GM18861 (cell line): ENCODE measurements around the gene CHN1.

Experiments
- ATAC-seq: cut with Tn5 transposase; IDR thresholded peaks from one replicate; pipeline ENCODE4 v1.9.1; 2021; ENCODE audit not compliant: unreplicated experiment

The CHN1 gene

DNA sequence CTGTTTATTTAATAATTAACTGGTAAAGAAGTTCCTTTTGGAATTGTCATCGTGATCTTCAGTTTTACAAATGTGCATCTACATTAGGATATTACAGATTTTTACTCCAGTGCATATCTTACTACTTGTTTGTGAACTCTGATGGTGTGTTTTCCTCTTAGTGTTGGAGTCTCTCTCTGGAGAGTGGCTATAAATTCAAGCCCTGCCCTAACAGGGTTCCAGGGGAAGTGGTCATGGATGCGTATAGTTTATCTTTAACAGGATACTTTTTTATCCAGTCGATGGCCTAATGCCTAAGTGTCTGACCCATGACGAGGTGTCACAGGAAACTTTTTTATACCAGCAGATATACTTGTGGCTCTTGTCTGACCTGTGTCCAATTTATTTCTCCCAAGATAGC, 75.4 kb downstream of the CHN1 start:
- no peak for ATAC-seq

DNA sequence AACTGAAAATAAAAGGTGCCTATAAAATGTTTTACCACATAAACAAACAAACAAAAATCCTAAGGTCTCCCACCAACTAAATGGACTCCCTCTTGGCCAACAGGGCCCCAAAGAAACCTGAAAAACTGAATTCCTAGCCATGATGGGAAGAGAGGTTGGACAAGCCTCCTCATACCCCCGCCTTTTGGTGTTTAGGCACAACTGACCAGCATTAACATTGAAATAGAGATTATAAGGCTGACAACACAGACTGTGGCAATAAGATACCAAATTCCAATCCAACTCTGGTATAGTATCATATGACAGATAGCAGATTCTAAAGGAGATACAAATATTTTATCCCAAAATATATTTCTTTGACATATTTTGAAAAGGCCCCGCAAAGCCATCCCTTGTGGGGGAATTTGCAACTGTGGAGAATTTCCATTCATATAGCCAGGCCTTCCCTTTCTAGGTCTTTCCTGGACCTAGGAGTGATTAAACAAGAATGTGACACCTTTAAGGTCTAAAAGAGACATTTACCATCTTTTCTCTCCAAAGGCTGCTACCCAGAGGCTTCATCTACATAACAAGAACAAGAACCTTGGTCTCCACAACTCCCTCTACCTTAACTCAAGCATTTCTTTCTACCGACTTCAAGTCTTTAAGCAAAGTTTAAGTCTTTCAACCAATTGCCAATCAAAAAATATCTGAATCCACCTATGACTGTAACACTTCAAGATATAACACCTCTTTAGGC, 80.0 kb downstream of the CHN1 start:
- no peak for ATAC-seq

DNA sequence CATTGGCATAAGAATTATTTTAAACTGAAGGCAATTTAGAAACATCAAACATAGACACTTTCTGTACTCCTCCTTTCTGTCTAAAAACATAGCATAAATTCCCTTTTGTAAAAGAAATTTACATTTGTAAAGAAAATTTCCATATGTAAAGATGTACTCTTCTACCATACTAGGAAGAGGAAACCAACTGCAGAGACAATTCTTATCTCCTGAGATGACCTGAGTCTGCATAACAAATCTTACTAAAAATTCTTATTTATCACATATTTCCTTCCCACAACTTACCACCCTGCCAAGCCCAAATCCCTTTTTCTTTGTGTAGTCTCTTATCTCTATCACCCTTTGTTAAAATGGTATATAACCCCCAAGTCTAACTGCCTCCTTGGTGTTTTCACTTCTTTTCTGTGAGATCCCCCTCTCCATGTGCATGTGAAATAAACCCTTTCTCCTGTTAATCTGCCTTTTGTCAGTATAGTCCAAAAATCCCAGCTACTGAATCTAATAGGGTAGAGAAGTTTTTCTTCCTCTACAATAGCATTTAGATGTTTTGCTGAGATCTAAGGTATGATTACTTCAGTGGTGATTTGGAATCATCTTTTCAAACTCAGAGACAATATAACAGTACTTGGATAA, 81.0 kb downstream of the CHN1 start:
- no peak for ATAC-seq

GRCh38 chr2:174919947-174920595, 85.1 kb downstream of the CHN1 start:
- no peak for ATAC-seq

GRCh38 chr2:174918886-174919526, 86.2 kb downstream of the CHN1 start:
- no peak for ATAC-seq

DNA sequence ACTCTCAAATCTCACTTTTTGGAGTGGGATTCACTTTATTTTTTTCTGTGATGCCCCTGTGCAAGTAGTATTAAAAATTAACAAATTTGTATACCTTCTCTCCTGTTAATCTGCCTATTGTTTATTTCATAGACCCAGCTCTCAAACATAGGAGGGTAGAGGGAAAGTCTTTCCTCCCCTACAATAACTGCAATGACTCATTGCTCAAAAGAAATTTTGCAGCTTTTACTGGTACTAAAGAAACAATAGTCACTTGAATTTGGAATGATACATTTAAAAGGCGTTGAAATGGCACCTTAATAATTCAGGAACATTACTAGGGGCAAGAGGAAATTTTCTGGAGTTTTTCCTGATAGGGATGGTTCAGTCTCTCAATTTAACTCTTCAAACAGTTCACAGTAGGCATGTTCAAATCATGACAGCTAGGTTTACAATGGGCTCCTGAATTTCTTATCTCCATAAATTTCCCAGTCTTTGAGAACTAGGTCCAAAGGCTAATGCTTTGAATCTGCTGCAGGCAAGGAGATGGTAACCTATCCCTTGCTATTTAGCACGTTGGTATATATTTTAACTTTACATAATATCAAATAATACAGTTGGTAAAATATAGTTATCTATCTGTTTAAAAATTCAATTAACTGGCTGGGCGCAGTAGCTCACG, 88.8 kb downstream of the CHN1 start:
- no peak for ATAC-seq

DNA sequence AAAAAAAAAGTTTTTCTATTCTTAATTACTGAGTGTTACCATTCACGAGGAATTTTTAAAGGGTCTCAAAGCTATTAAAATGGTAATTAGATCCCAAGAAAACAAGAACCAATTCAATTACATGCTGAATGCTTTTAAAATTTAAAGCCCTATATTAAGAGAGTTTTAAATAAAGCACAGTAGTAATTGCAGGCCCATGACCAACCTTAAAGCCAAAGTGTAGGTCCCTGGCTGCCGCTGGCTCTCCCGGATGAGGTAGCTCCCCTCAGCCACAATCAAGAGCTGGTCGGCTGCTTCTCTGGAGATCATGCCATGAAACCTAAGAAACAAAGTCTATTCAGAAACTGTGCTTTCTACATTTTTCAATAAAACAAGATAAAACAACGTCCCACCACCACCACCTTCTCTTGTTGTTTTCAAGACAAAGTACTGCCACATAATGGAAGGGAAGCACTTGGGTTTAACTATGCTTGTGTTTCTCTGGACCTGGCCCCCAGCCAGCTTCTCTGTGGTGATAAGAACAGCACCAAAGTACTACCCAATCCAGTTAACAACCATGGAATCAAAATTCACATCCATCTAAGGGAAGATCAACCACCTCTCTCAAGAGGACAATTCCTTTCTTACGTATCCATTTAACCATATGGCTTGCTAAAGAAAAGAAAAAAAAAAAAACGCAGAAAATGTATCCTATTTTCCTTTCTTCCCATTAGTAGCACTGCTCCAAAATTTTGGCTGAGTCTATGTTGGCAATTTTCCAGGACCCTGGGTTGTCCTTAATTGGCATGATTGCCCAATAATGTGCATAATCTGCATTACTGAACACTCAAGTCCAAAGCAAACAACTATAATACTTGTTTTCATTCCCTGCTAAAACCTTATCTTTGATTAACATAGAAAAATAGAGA, 90.1 kb downstream of the CHN1 start:
- ATAC-seq, result no peak

DNA sequence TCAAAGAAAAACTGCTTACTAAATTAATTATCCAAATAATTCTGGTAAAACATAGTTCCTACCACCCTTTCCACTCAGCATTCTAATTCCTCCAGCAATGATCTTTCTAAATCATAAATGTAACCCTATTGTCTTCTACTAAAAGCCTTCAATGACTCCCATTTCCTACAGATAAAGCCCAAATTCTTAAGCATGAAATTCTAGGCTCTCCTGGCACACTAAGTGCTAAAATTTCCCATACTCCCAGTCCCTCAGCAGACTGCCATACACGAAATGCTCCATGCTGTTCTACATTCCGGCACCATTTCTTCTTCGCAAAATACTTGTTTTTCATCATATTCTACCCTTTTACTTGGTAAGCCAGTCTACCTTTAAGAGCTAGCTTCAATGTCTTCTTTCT, 96.9 kb downstream of the CHN1 start:
- ATAC-seq, result no peak

GRCh38 chr2:174903264-174903556, 102.0 kb downstream of the CHN1 start:
- no peak for ATAC-seq

- no peak for ATAC-seq
Measured at GRCh38 chr2:174902506-174903263, 102.5 kb downstream of the CHN1 start.

GRCh38 chr2:174901075-174901474, 104.1 kb downstream of the CHN1 start:
- no peak for ATAC-seq

- no peak for ATAC-seq
Measured at GRCh38 chr2:174897286-174897685, 107.9 kb downstream of the CHN1 start.

GRCh38 chr2:174893018-174893417, 112.2 kb downstream of the CHN1 start:
- ATAC-seq, result no peak

DNA sequence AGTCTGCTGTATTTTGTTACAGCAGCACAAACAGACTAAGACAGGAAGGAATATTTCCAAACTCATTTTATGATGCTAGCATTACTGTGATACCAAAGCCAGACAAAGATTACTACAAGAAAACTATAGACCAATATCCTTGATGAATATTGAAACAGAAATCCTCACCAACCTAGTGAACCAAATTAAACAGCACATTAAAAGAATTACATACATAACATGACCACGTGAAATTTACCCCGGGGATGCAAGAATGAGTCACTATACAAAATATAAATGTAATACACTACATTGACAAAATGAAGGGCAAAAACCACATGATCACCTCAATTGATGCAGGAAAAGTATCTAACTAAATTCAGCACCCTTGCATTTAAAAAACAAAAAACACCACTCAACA, 112.6 kb downstream of the CHN1 start:
- no peak for ATAC-seq

DNA sequence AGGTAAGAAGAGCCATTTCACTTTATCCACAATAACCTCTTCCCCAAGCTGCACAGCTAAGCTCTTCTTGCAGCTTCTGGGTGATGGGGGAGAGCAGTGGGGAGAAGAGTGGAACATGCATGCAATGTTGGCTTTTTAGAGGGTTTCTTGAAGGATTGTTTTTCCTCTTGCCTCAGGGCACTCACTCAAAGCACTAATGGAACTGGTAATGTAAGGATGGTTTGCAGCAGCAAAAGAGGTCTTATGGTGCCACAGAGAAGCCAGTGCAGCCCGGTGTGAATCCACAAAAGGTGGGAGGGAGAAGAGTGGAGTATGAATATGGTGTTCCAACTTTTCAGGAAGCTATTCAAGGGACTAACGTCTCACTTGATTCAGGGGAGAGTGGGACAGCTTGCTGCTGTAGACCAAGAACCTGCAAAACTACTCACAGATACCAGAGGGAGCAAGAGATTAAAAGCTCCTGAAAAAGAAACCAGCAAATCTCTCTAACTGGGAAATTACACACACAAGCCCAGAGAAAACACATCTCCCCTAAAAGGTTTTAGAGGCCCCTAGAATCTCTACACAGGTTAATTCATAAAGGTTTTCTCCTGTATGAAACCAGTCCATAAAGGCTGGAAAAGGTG, 116.4 kb downstream of the CHN1 start:
- ATAC-seq, result no peak

GRCh38 chr2:174888146-174888545, 117.0 kb downstream of the CHN1 start:
- no peak for ATAC-seq

DNA sequence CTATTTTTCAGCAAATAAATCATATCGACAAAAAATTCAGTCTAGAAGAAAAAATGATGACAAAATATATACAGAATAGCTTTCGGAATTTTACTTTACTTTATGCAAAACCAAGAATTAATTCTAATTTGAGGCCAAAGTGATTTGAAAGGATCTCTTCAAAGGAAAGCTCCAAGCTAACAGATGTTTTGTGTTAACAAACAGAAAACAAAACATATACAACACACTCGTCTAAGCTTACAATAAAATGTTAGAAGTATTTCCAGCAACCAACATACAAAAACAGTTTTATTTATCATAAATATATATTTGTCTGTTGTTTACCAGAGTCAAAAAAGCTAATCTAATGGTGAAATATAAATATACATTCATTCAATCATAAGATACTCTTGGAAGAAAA, 122.8 kb downstream of the CHN1 start:
- no peak for ATAC-seq

- ATAC-seq, result no peak
Measured at GRCh38 chr2:174881678-174882077, 123.5 kb downstream of the CHN1 start.

GRCh38 chr2:174878537-174879147, 126.5 kb downstream of the CHN1 start:
- ATAC-seq, result no peak
